Neural crest cell (in vitro differentiated cells): ENCODE measurements around the gene GABBR1. TPM values are rescaled to one million over a fixed set of nuclear protein-coding genes. Genes with fewer than 3 reads are reported as not detected.

Experiments
- DNase-seq: peaks from one replicate; pipeline ENCODE4 v3.0.0; 2021; ENCODE audit warnings: low read depth, mixed read lengths, low spot score
- H3K27ac Mint-ChIP-seq: one replicate; pipeline ENCODE4 v1.8.0; 2021; ENCODE audit warnings: mild to moderate bottlenecking, mixed read lengths; ENCODE audit not compliant: unreplicated experiment
- H3K27me3 Mint-ChIP-seq: 2 replicates; pipeline ENCODE4 v1.8.0; 2021; ENCODE audit warnings: low read depth, mild to moderate bottlenecking, mixed read lengths
- H3K36me3 Mint-ChIP-seq: 2 replicates; pipeline ENCODE4 v1.8.0; 2021; ENCODE audit warnings: low read depth, mild to moderate bottlenecking, mixed read lengths
- H3K4me1 Mint-ChIP-seq: 2 replicates; pipeline ENCODE4 v1.8.0; 2021; ENCODE audit warnings: mixed read lengths
- H3K4me3 Mint-ChIP-seq: one replicate; pipeline ENCODE4 v1.8.0; 2021; ENCODE audit warnings: mild to moderate bottlenecking, mixed read lengths
- H3K9me3 Mint-ChIP-seq: 2 replicates; pipeline ENCODE4 v1.8.0; 2021; ENCODE audit warnings: mixed read lengths
- total RNA-seq: library from RNA; stranded (reverse); gene quantifications from 2 replicates; pipeline ENCODE4 v1.2.1, GENCODE V29; 2021
- TF ChIP-seq, protein P1 (sequence below): fragments of 200-600 bp; sonication (generic); conservative IDR thresholded peaks from 2 replicates; pipeline ENCODE4 v1.5.0; 2021; ENCODE audit warnings: antibody characterized with exemption, mild to moderate bottlenecking

The GABBR1 gene
- total RNA-seq, 1 donor from 2014 or later = 79.7 TPM

DNA sequence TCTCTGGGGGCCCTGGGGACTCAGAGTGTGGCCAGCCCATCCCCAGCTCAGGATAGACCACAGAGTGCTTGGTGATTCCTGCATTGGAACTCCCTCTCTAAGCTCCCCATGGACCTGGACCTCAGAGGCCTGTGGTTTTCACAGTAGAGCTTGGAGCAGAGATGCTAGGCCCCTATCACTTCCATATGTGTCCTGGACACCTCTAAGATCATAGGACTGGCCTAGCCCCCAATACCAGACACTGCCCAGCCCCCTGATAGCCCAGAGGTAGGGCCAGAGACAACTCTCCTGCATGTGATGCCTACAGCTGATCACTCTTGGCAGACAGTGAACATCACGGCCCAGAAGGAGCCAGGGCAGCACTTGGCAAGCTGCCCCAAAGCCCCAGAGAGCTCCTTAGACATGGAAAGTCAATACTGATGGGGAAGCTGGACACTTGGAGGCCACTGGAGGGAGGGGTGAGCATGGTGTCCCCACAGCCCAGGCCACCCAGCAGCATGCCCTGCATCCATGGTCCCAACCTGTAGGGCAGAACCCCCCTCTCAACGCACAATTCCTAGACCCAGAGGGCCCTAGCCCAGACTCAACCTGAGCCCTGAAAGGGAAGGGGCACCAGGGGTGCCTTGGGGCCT is 100.5 kb downstream of the GABBR1 start:
- Mint-ChIP-seq H3K4me1 (no peaks in the 10 kb centered on the region), H3K4me3 (no peak overlapping the region), H3K36me3 (no peaks in the 10 kb centered on the region), H3K9me3 (no peaks in the 10 kb centered on the region), H3K27me3 (no peaks in the 10 kb centered on the region), H3K27ac (no peak overlapping the region)
- no peak for DNase-seq
- TF ChIP-seq, protein P1, sequence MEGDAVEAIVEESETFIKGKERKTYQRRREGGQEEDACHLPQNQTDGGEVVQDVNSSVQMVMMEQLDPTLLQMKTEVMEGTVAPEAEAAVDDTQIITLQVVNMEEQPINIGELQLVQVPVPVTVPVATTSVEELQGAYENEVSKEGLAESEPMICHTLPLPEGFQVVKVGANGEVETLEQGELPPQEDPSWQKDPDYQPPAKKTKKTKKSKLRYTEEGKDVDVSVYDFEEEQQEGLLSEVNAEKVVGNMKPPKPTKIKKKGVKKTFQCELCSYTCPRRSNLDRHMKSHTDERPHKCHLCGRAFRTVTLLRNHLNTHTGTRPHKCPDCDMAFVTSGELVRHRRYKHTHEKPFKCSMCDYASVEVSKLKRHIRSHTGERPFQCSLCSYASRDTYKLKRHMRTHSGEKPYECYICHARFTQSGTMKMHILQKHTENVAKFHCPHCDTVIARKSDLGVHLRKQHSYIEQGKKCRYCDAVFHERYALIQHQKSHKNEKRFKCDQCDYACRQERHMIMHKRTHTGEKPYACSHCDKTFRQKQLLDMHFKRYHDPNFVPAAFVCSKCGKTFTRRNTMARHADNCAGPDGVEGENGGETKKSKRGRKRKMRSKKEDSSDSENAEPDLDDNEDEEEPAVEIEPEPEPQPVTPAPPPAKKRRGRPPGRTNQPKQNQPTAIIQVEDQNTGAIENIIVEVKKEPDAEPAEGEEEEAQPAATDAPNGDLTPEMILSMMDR = no peak

DNA sequence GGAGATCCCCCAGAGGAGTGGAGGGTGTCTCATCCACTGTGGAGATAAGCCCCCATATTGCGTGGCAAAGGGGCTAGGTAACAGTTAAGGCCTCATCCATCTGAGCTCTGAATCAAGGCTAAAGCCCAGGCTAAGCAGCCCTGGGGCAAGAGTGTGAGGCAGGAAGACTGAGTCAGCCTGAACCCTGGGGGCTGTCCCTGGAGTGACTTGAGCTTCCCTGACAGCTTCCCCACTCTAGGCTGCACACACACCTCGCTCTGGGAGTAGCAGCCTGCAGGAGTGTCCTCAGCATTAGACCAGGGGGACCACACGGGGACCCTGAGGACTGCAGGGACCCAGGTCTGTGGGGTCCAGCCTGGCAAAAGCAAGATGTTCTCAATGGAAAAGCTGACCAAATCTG is 101.3 kb downstream of the GABBR1 start:
- DNase-seq = no peak
- H3K27me3 Mint-ChIP-seq = no peaks in the 10 kb centered on the region

DNA sequence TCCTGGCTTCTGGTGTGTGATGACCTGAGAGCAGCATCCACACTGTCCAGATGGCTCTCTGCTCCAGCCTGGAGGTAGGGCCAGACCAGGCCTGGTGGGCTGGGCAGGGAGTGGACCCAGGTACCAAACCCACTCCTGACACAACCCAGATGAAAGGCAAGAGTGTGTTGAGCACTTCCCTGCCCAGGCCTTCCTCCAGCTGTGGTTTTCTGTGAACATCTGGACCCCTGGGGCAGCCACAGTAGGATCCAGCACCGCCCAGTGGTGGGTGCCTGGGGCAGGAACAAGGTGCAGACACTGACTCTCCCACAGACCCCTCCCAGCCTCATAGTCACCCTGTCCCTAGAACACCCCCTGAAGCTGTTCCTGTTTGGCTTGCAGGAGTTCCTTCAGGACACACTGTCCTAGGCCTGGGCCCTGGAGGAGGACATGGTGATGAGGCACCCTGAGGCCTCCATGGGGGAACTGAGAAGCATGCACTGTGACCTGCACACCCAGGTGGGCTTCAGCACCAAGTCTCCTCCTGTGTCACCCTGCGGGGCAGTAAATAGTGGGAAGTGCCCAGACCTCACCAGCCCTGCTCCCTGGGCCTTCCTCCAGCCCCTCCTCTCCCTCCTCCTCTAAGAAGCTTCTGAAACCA is 102.2 kb downstream of the GABBR1 start:
- peaks cover 2% of the 10 kb centered on the region for H3K9me3 Mint-ChIP-seq
- H3K4me3 Mint-ChIP-seq = no peak overlapping the region
- TF ChIP-seq, protein P1 = no peak
- no peaks in the 10 kb centered on the region for H3K4me1 Mint-ChIP-seq
- no peak overlapping the region for H3K27ac Mint-ChIP-seq
- H3K36me3 Mint-ChIP-seq = no peaks in the 10 kb centered on the region
- no peak for DNase-seq
- H3K27me3 Mint-ChIP-seq = no peaks in the 10 kb centered on the region

More for the DNA sequence above, 101.3 kb downstream of the GABBR1 start:
- no peak overlapping the region for H3K4me3 Mint-ChIP-seq
- no peaks in the 10 kb centered on the region for H3K4me1 Mint-ChIP-seq
- TF ChIP-seq, protein P1 = no peak
- no peak overlapping the region for H3K27ac Mint-ChIP-seq
- no peaks in the 10 kb centered on the region for H3K36me3 Mint-ChIP-seq
- peaks cover 2% of the 10 kb centered on the region for H3K9me3 Mint-ChIP-seq

DNA sequence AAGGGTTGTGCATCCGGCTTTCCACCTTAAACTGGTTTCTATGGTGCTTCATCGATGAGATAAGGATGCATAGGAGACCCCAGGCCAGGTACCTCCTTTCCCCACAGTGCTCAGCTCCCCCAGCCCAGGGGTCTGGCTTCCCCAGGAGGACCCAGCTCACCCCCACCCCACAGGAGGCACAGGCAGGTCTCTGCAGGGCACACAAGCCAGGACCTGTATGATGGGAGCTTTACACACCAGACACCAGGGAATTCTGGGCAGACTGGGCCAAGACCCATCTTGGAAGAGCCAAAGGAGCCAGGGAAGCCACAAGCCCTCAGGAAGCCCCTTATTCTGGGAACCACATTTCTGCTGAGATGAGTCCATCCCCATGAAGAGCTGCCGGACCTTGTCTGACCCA is 103.0 kb downstream of the GABBR1 start:
- no peak for DNase-seq
- no peaks in the 10 kb centered on the region for H3K36me3 Mint-ChIP-seq
- H3K27me3 Mint-ChIP-seq = no peaks in the 10 kb centered on the region
- TF ChIP-seq, protein P1 = no peak
- H3K4me1 Mint-ChIP-seq = no peaks in the 10 kb centered on the region
- no peak overlapping the region for H3K27ac Mint-ChIP-seq
- H3K4me3 Mint-ChIP-seq = no peak overlapping the region
- H3K9me3 Mint-ChIP-seq = peaks cover 2% of the 10 kb centered on the region

DNA sequence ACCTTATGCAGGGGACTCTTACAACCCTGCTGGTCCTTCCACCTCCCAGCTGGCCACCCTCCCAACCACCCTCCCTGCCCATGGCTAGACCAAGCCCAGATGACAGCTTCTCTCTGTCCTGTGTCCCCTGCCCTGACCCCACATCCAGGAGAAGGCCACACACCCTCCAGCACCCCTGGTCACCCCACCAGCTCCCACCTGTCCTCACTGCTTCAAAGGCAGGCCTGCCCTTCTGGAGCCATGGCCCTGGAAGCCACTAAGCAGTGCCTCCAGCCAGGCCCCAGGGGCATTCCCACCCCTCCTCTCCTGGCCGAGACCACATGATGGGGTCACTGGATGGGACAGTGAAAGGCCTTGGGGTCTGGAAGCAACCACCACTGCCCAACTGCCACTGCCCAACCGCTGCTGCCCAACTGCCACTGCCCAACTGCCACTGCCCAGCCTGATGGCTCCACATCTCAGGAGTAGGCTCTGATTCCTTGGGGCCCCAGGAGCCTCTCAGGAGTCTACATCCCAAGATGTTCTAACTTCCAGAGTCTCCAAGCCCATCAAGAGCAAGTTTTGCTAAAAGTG is 103.9 kb downstream of the GABBR1 start:
- Mint-ChIP-seq H3K36me3 (no peaks in the 10 kb centered on the region), H3K27me3 (no peaks in the 10 kb centered on the region), H3K4me3 (no peak overlapping the region), H3K27ac (no peak overlapping the region), H3K9me3 (peaks cover 2% of the 10 kb centered on the region), H3K4me1 (no peaks in the 10 kb centered on the region)
- no peak for DNase-seq
- TF ChIP-seq, protein P1 = no peak
